Measurements from ENCODE around the gene RALA.
A peak's percentile ranks its signal among the peaks of the same experiment; 100 is the strongest.
"Not testable (repeated sequence)": the region's sequence is repeated elsewhere in the genome, so short reads cannot be mapped to it uniquely, and the experiment has no call there.

RALA gene

DNA sequence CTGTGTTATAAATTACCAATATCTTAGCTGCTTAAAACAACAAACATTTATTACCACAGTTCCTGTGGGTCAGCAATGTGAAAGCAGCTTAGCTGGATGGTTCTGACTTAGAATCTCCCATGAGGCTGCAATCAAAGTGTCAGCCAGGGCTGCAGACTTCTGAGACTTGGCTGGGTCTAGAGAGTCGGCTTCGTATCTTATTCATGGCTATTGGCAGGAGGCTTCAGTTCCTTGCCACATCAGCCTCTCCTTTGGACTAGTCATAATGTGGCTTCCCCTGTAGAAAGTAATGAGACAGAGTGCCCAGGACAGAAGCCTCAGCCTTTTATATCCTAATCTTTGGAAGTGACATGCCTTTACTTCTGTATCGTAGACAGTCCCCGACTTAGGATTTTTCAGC, 27.3 kb downstream of the RALA start:
- DNase-seq, result no peak

DNA sequence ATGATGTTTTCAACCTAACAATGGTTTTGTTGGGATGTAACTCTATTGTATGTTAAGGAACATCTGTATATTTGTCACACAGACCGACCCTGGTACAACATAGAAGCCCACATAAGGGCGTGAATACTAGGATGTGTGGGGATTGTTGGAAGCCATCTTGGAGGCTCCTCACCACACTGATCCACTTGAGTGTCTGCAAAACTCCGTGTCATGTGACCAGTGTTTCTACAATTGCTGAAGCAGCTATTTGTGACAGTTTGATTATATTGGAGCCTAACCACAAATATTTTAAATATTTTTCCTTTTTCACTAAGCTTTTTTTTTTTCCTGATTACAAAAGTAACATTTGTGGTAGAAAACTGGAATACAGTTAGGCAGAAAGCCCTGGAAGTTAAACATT, 27.9 kb downstream of the RALA start:
- no peak for DNase-seq

DNA sequence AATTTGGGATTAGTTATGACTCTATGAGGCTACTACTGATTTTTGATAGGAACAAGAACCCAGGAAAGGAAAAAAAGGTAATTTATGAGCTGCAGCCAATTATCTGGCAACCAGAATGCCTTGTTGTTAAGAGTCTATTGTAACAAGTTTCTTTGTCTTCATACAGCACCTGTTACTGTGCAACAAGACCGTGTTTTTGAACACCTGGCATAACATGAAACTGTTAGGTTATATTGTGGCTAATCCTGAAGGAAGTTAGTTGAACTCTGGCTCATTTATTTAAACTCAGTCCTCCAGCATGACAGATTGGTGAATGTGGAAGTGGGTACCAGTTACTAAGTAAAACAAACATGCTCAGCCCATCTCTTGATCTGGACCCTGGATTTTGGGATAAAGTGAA, 33.0 kb downstream of the RALA start:
- no peak for DNase-seq

DNA sequence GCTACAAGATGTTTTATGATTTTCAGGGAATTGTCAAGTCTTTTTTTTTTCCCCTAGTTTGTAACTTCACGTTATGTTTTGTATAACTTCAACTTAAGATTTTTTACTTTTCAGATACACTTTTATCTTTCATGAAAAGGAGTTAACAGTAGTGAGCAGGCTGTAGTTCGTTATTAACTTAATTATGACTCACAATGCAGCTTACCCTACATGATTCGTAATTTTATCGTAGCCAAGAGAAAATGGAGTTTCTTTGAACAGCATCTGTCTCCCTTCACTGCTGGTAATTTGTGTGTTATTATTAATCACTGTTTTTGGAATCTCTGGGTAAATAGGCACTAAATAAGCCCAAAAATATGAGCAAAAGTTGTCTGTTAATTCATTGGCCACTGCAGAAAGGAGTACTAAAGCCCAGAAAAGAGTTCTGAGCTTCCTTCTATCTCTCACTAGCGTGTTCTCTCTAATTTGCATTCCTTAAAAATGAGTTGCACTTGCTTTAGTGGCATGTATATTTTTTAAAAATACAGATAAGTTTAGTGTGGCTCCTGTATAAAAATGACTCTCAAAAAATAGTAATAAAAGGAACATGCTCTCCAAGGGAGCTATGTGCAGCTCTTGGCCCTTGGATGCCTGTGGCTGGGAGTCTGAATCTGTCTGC, 36.1 kb downstream of the RALA start:
- DNase-seq, result no peak

DNA sequence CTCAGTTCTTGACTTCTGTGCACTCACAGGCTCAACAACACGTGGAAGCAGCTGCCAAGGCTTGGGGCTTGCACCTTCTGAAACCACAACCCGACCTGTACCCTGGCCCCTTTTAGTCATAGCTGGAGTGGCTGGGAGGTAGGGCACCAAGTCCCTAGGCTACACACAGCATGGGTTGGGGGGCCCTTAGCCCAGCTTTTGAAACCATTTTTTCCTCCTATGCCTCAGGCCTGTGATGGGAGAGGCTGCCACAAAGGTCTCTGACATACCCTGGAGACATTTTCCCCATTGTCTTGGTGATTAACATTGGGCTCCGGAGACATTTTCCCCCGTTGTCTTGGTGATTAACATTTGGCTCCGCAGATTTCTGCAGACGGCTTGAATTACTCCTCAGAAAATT, 38.6 kb downstream of the RALA start:
- DNase-seq, result no peak

DNA sequence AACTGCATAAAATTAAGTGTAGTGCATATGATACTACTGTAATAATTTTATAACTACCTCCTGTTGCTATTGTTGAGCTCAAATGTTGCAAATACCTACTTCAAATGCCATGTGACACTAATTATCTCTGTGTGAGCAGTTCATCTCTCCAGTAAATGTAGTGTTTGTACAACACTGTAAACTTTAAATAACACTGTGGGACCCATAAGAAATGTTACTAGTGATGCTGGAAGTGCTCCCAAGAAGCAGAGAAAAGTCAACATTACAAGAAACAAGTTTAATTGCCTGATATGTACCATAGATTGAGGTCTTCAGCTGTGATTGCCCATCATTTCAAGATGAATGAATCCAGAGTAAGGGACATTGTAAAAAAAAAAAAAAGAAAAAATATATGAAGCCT, 39.9 kb downstream of the RALA start:
- no peak for DNase-seq

DNA sequence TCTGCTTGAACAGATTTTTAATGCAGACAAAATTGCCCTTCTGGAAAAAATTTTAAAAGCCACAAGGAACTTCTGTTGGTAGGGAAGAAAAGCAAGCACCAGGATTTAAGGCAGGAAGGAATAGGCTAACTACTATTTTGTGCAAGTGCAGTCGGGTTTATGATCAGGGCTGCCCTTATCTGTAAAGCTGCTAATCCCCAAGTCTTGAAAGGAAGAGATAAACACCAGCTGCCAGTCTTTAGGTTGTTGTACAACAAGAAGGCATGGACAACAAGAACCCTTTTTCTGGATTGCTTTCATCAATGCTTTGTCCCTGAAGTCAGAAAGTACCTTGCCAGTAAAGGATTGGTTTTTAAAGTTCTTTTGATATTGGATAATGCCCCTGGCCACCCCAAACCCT, 40.7 kb downstream of the RALA start:
- no peak for DNase-seq

DNA sequence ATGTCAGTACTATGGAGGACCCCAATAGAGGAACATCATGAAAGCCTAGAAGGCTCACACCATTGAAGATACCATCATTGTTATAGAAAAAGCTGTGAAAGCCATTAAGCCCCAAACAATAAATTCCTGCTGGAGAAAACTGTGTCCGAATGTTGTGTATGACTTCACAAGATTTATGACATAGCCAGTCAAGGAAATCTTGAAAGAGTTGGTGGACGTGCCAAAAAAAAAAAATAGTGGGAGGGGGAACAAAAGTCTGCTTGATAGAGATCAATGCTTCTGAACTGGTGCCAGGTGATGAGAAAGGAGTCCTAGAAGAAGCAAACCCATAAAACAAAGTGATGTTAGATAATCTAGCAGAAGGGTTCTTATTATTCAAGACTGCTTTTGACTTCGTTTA, 41.2 kb downstream of the RALA start:
- no peak for DNase-seq

DNA sequence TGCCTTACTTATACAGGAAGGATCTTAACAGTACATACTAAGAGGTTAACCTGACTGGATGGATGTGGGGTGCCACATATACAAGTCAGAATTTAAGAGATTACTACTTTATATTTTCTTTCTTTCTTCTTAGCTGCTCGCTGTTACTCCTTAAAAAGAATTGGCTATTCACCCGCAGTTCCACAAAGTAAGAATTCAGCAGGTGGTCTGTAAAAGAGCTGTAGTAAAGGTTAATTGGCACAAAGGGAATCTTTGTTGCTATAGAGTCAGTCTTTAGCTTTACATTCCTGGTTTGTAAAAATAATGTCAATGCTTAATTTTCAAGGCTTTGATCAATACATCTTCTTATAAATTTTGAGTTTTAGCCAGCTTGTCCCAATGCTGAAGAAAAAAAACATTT, 43.2 kb downstream of the RALA start:
- no peak for DNase-seq

DNA sequence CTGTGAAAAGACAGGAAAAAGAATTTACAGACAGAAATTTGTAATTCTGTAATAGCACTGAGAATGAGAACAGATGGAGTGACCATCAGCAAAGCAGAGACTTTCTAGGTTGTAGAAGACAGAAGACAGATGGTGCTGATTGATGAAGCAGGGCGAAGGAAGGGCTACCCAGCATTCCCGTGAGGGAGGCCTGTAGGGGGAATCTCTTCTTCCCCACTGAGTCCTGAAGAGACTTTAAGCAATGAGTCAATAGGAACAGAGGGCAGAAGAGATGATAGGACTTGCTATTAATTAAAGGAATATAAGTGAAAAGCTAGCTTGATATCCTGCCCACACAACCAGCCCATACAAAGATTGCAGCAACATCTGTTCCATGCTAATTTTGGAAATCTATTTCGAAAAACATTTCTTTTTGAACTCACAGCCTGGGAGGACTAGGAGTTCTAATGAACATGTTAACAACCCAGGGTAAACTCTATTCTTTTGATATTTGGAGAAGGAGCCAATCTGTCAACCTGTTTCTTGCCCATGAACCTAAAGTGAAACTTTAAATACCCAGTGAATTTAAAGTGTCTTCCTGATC, 44.1 kb downstream of the RALA start:
- no peak for DNase-seq

DNA sequence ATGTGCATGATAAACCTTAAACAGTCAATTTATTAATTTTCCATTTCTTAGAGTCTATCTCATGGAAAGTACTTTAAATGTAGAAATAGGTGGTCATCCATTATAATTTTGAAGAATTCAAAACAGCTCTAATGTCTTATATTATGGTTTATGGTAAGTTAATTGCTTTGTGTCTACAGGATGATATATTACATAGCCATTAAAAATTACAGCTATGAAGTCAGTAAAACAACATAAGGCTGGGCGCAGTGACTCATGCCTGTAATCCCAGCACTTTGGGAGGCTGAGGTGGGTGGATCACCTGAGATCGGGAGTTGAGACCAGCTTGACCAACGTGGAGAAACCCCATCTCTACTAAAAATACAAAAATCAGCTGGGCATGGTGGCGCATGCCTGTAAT, 44.9 kb downstream of the RALA start:
- DNase-seq, result not testable (repeated sequence)

DNA sequence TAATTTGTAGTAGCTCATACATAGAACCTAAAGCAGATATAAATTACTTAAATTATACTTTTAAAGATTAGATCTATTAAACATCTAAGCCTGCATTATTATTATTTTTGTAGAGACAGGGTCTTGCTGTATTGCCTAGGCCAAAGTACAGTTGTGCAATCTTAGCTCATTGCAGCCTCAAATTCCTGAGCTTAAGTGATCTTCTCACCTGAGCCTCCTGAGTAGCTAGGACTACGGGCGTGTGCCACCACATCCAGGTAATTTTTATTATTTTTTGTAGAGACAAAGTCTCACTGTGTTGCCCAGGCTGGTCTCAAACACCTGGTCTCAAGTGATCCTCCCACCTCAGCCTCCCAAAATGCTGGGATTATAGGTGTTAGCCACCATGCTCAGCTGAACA, 46.7 kb downstream of the RALA start:
- DNase-seq, result no peak

DNA sequence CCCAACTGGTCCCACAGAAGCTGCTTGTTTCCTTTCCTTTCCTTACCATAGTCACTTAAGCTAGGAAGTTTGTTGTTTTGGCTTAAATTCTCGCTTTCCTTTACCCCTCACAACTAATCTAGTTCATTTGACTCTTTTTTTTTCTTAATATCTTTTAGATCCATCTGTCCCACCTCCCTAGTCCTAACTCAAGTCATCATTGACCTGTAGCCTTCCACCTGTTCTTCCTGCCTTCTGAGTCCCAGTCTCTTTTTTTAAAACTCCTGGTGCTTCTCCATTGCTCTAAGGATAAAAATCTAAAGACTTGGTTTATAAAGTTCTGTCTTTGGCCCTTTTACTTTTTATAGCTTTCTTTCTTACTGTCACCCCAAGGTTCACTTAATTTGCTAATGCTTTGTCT, 47.6 kb downstream of the RALA start:
- DNase-seq, result no peak

DNA sequence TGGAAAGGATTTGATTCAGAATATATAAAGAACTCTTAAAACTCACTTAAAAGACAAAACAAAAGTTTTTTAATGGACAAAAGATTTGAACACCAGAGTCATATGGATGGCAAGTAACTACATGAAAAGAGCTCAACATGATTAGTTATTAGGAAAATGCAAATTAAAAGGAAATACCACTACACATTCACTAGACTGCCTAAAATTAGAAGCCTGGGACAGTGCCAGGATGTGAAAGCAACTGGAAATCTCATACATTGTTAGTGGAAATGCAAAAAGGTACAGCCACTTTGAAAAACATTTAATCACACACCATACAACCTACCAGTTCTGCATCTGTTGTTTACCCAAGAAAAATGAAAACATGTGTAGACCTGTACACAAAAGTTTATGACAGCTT, 48.8 kb downstream of the RALA start:
- no peak for DNase-seq

DNA sequence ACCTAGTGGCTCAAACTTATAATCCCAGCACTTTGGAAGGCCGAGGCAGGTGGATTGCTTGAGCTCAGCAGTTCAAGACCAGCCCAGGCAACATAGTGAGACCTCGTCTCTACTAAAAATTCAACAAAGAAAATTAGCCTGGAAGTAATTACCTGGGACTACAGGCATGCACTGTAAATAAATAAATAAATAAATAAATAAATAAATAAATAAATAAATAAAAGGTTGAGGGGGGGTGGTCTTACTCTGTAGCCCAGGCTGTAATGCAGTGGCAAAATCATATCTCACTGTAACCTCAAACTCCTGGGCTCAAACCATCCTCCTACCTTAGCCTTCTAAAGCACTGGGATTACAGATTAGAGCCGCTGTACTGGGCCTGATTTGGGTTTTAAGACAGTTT, 50.5 kb downstream of the RALA start:
- DNase-seq, result no peak

DNA sequence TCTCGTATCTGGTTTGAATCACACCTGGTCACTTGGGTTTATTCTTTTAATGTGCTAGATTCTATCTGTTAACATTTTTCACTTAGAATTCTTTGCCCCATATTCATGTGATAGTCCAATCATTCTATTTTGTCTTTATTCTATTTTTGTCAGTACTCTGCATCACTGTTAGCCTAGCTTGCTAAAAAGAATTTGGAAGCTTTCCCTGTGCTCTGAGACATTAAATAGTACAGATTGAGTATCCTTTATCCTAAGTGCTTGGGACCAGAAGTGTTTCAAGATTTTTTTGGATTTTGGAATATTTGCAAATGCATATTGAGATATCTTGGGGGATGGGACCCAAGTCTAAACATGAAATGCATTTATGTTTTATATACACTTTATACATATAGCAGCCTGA, 51.0 kb downstream of the RALA start:
- no peak for DNase-seq

DNA sequence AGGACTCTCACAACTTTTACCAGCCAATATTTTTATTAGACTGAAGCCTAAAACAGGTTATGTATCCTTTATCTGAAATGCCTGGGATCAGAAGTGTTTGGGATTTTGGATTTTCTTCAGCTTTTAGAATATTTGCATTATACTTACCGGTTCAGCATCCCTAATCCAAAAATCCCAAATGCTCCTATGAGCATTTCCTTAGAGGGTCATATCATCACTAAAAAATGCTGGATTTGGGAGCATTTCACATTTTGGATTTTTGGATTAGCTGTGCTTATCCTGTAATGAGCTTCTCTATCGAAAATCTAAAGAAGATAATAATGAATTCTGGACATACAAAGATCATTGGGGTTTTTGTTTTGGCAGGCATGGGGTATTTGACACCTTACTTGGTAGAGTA, 53.0 kb downstream of the RALA start:
- no peak for DNase-seq

DNA sequence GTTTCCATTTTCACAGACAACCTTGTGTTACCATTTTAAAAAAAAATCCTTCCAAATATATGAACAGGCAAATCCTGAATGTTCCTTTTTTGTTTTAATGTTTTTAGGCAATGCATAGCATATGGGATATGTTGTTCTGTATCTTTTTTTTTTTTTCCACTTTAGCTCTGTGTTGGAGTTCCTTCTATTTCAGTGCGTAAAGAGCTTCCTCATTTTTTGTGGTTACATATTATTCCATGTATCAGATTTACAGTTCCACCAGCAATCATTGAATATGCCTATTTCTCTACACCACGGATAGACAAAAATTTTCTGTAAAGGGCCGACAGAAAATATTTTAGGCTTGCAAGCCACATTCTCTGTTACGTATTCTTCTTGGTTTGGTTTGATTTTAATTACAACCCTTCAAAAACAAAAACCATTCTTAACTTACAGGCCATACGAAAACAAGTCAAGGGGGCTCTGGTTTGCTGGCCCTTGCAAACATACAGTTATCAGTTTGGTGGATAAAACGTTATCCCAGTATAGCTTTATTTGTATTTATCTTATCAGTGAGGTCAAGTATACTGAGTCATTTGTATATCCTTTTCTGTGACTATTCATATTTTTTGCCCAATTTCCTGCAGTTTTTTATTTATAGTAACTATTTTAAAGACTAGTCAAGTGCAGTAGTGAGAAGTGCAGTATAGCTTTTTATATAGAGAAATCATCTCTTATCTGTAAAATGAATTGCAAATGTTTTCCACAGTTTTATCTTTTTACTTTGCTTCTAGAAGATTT, 55.7 kb downstream of the RALA start:
- no peak for DNase-seq

DNA sequence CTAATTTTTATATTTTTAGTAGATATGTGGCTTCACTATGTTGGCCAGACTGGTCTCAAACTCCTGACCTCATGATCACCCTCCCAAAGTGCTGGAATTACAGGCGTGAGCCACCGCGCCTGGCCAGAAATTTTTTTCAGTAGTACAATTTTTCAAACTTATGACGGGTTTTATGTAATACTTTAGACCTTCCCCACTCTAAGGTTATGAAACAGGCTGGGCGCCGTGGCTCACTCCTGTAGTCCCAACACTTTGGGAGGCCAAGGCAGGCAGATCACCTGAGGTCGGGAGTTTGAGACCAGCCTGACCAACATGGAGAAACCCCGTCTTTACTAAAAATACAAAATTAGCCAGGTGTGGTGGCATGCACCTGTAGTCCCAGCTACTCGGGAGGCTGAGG, 56.5 kb downstream of the RALA start:
- not testable (repeated sequence) for DNase-seq

DNA sequence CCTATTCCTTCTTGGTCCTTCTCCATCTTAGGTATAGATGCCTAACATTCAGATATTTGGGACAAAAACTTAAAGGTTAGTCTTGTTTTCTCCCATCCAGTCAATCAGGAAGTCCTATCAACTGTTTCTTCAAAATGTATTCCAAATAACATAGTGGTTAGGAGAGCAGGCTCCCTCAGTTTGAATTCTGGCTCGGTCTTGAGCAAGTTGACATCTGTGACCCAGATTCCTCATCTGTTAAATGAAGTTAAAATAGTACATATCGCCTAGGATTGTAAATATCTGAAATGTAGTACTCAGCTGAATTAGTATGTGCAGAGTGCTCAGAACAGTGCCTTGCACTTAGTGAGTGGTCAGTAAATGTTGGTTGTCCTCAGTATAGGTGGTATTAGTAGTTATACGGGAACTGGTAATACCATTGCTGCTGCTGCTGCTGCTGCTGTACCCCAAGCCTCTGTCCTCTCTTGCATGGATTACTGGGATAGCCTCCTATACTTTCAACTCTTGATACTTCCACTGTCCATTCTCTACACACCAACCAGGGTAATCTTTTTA, 58.6 kb downstream of the RALA start:
- no peak for DNase-seq

DNA sequence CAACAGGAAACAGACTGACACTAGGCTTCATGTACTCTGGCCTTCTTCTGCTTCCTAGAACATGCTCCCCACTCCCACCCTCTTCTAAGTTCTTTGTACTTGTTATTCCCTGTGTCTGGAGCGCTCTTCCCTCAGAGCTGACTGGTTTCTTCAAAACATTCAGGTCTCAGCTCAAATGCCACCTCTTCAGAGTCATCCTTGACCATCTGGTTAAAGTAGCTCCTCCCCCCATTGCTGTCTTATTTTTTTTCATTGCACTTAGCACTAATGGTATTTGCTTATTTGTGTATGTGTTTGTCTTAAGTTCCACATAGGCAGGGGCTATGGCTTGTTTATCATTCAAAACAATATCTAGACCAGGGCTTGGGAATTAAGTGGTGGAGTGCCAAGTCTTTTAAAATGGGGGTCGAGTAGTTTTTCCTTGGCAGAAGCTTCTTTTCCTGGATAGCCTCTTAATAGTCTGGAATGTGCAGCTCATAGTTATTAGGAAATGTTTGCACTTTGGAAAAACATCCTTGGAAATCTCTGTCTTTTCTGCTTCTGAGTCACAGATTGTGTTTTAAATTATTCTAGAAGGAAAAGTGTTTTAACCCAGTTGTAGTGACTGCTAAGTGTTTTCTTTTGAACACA, 60.0 kb downstream of the RALA start:
- peak; percentile 24 for DNase-seq

DNA sequence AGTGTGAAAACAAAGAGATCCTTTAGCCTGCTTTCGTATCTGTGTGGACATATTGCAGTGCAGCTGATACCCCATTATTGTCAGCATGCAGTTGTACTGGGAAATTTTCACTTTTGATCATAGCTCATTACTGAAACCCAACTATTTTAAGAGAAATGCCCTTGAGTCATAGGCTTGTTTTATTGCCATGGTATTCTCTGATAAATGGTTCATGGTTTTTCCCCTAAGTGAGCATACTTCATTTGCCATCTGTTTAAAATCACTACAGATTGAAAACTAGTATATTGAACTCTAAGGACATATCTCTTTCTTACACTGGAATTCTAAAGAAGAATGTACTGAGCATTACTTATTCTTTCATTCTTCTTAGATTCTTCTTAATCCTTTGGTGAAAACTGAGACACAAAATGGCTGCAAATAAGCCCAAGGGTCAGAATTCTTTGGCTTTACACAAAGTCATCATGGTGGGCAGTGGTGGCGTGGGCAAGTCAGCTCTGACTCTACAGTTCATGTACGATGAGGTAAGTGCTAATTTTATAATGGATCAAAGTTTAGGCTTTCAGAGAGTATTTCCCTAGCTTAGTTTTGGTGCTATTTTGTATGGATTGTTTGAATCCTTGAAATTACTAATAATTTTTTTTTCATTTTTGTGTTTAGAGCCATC, 63.0 kb downstream of the RALA start:
- no peak for DNase-seq
